ENCODE data around the gene PUSL1.

The PUSL1 gene

GRCh38 chr1:1340791-1341548, 32.6 kb downstream of the PUSL1 start:
- DNase-seq (ENCODE audit: low spot score): no peak

- no peak for DNase-seq (ENCODE audit: low spot score)
These were observed 33.2 kb downstream of the PUSL1 start for GRCh38 chr1:1341549-1342021.

DNA sequence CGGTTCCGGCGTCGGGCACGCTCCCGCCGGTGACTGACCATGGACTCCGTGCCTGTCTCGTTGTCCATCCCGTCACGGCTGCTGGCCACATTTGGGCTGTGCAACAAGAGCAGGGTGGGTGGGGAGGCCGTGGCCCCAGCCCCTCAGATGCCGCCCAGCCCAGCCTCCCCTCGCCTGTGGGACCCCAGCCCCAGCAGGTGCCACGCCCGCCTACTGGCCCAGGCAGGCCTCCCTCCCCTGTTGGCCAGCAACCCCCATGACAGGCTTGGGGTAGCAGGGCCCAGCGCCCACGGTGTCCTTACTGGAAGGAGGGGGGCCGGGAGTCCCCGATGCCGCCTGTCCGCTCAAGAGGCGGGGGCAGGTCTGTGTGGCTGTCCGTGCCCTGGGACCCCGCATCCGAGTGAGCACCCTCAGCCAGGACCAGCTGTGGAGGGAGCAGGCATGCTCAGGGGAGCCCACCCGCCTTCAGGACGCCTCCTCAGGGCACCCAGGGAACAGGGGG, 33.7 kb downstream of the PUSL1 start:
- DNase-seq (ENCODE audit: low spot score): no peak

DNA sequence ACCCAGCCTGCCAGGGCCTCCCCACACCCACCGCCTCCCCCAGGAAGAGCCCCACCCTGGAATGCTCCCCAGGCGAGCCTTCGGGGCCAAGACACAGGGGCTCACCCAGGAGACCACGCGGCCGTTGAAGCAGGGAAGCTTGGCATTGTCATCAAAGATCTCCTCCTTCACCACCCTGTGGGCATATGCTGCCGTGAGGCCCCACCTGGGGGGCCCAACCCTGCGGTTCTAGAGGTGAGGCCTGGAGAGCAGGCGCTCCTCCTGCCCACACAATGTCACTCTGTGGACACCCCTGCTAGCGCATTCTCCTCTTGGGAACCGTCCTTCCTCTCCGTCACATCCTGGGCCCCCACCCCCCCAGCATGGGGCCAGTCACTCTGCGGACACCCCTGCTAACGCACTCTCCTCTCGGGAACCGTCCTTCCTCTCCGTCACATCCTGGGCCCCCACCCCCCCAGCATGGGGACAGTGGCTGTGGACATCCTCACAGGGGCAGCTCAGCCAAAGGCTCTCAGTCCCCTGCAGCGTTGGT, 34.3 kb downstream of the PUSL1 start:
- no peak for DNase-seq (ENCODE audit: low spot score)

- DNase-seq (ENCODE audit: low spot score): no peak
These were observed 35.5 kb downstream of the PUSL1 start for GRCh38 chr1:1343811-1344421.

DNA sequence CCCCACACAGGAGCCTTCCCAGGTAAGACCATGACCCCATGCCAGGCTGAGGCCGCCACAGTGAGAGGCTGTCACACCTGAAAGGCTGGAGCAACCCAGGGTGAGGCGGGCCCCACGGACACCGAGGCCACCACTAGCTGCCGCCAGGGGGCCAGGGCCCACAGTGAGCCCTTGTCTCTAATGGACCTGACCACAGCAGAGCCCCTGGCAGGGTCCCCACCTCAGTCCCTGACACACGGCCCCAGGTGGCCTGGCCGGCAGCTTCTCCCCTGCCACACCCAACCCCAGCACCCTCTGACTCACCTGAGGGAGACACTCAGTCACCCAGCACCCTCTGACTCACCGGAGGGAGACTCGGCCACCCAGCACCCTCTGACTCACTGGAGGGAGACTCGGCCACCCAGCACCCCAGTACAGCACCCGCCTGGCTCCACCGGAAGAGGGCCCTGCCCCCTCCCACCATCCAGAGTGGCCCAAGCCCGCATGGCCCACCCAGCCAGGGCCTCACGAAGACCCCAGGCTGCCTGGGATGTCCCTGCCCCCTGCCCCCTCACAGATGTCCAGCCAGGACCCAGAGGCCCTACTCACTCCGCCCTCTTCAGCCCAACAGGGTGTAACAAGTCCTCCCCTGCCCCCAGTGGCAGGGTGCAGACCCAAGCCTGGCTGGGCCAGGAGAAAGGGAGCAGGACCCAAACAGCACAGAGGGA, 36.4 kb downstream of the PUSL1 start:
- DNase-seq (ENCODE audit: low spot score): peak; percentile 70

GRCh38 chr1:1345384-1345783, 37.0 kb downstream of the PUSL1 start:
- DNase-seq (ENCODE audit: low spot score): no peak

GRCh38 chr1:1345860-1346500, 37.6 kb downstream of the PUSL1 start:
- DNase-seq (ENCODE audit: low spot score): no peak

- no peak for DNase-seq (ENCODE audit: low spot score)
These were observed 38.1 kb downstream of the PUSL1 start for GRCh38 chr1:1346501-1346890.

DNA sequence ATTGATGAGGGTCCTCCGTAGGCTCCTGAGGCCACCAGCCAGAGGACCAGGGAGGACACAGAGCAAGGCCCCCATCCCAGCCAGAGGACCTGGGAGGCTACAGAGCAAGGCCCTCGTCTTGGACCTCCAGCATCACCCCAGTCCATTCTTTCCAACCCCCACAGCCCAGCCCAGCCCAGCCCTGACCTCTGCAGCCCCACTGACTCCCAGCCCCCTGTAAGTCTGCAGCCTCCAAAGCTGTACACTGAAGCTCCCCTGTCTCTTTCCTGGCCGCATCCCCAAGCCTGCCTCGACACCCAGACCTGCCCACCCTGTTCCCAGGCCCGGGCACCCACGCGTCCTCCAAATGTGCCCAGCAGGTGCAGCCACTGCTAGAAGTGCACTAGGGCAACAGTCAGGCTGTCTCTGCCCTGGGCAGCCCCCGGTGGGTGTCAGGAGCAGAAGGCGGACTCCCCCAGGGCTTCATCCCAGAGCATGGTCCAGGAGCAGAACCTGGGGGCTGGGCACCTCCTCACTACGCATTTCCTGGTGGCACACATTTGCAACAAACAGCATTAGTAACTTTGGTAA, 38.7 kb downstream of the PUSL1 start:
- no peak for DNase-seq (ENCODE audit: low spot score)

DNA sequence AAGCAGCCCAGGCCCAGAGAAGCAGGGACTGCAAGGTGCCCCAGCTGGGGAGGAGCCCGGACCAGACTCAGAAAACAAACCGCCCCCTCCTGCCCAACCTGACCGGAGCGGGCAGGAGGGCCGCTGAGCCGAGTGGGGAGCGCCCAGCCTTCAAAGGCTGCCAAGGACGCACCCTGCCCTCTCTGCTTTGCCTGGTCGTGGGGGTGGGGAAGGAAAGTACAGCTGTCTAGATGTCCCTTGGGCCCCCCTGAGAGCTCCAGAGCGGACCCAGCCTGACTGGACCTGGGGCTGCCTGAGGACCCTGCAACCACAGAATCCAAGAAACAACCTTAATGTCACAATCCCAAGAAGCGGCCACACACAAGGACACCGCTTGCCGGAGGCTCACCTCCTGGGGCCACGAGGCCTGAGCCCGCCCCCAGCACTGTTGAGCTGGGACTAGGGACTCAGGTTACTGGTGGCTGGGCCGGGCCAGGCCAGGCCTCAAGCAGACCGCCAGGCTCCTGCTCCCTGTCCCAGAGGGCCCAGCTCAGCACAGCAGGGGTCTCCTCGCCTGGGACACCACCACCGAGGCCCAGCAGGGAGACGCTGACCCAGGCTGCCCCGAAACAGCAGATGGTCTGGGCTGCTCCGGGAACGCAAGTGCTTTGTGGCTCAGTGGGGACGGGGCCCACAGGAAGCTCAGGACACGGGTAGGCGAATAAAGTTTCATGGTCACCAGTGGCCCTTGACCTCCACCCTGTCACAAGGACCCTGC, 39.4 kb downstream of the PUSL1 start:
- DNase-seq (ENCODE audit: low spot score): no peak

GRCh38 chr1:1348420-1349255, 40.2 kb downstream of the PUSL1 start:
- DNase-seq (ENCODE audit: low spot score): no peak

- DNase-seq (ENCODE audit: low spot score): peak; percentile 67
These were observed 41.0 kb downstream of the PUSL1 start, which contains the start of gene DVL1 for GRCh38 chr1:1349256-1350012. DVL1 (minus strand) TSS chr1:1349418; CDS start chr1:1349065, 353 bp downstream.

DNA sequence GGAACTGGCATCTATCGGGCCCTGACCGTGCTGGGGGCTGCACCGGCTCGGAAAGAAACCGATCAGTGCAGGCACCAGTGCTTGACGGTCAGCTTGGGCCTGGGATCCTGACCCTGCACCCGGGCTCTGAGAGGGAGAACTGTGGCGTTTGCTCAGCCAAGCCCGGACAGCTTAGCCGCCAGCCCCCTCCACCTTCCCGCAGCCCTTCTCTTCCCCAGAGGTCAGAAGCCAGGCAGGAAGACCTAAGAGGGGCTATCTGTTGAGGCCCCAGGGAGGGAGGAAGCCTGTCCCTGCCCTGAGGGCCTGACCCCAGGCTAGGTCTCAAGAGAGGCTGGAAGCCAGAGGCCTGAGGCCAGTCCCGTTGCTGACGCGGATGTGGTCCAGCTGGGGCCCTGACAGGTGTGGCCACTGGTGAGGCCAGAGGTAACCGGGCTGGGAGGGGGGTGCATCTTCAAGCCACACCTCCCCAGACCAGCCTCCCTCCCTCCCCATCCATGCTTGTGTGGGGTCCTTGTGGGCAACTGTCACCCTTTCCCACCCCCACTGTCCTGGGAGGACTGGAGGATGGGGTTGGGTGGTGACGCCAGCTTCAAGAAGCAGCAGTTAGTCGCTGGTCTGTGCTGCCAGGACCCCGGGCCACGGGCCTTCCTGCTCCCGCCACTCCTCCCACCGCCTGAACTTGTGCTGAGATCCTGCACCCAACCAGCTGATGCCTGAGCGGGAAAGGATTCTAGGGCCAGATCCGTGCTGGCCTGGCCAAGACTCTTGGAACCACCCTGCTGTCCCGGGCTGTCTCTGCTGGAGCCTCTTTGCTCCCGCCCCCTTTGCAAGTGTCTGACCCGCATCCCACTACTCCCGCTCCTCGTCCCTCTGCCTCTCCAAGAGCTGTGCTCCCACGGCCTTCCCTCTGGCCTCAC, 43.4 kb downstream of the PUSL1 start:
- DNase-seq (ENCODE audit: low spot score): no peak

DNA sequence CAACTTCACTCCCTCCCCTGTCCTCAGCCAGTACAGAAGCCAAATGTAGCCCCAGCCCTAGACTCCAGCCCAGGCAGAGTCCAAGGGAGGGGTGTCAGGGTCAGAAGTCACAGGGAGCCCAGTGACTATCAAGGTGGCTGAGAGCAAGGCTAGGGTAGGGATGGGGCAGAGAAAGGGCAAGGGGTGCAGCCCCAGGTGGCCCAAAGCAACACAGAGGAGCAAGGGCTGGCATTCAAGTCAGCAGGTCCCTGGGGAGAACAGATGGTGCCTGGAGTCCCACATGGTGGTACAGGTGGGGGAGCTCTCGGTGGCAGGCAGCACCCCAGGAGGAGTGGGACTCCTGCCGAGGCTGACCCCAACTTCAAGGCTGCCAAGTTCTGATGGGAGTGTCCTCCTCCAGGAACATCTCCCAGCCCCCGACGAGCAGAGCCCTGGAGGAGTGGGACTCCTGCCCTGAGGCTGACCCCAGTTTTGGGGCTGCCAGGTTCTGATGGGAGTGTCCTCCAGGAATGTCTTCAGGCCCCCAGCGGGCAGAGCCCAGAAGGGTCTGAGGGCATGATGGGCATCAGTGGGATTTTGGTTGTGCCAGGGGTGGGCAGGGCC, 44.5 kb downstream of the PUSL1 start:
- DNase-seq (ENCODE audit: low spot score): no peak

DNA sequence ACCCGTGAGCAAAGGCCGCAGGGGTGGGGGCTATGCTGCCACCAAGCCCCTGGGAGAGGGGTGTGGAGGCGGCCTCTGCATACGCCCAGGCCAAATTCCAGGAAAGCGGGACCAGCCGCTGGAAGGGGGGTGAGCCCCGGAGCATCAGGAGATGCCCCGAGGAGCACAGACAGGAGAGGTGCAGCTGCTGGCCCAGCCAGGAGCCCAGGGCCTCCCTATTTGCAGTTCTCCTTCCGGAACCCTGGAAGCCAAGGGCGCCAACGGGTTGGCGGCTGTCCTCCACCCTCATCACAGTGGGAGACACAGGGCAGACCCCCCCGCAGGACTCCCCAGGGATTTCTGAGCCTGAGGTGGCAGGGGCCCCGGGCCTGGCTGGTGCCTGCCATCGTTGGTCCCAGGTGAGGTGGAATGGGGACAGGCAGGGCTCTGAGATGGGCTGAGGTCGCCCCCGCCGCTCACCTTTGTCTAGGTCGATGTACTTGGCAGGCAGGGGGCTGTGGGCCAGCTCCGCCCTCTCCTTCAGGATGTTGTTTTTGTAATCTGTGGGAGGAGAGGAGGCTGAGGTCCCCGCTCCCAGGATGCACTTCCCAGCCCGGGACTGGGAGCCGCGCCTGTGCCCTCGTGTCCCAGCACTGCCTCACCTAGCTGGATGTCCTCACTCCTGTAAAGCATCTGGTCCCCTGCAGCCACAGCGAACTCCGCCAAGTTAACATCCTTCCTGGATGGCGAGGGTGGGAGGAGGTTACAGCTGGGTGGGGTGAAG, 45.2 kb downstream of the PUSL1 start:
- no peak for DNase-seq (ENCODE audit: low spot score)
